Ovary (tissue), 9 donors: ENCODE results near the gene ARHGEF1. TPM values are rescaled to one million over a fixed set of nuclear protein-coding genes. Genes with fewer than 3 reads are reported as not detected.

Source experiments
- DNase-seq, 5 donors: peaks; one replicate each; pipeline ENCODE4 v3.0.0-alpha.2; 2019 to 2020
- H3K27ac ChIP-seq, 2 donors: fragments of 200-600 bp; one replicate each; pipeline versions ENCODE4 v1.5.1 to v1.8.0; 2019 to 2022
- H3K27me3 ChIP-seq: fragments of 200-600 bp; one replicate; pipeline ENCODE4 v1.8.0; 2022
- H3K36me3 ChIP-seq: fragments of 200-600 bp; sonication (generic); one replicate; pipeline ENCODE4 v1.5.1; 2019
- H3K4me1 ChIP-seq: one replicate; pipeline ENCODE4 v1.8.1; 2013; ENCODE audit warnings: mild to moderate bottlenecking, moderate library complexity; ENCODE audit not compliant: insufficient read depth
- H3K4me3 ChIP-seq: fragments of 200-600 bp; sonication (generic); one replicate; pipeline ENCODE4 v1.5.1; 2017
- H3K9me3 ChIP-seq, 2 donors: fragments of 200-600 bp in 1 of 2; sonication (generic) in 1 of 2; one replicate each; pipeline versions ENCODE4 v1.5.1 to v1.8.1; 2013 to 2019; ENCODE audit warnings: mild to moderate bottlenecking in 1 of 2, moderate library complexity in 1 of 2
- CTCF ChIP-seq, 3 donors: fragments of 450-650 bp in 2 of 3; fragments of 200-600 bp in 1 of 3; IDR thresholded peaks; one replicate each; pipeline versions ENCODE4 v1.5.1 to v1.8.0; 2016 to 2022; ENCODE audit warnings: antibody characterized with exemption in 3 of 3, mild to moderate bottlenecking in 1 of 3
- EP300 ChIP-seq: sonication (generic); formaldehyde crosslinking; IDR thresholded peaks from one replicate; pipeline ENCODE4 v1.6.1; 2017; ENCODE audit warnings: antibody characterized with exemption
- POLR2A ChIP-seq: fragments of 450-650 bp; IDR thresholded peaks from one replicate; pipeline ENCODE4 v1.6.1; 2017; ENCODE audit warnings: antibody characterized with exemption, mild to moderate bottlenecking, moderate library complexity
- WGBS, 3 donors: extraction: QIAGEN DNeasy Blood & Tissue Kit in 1 of 3; methylation state at CpG; one replicate each; pipeline versions ENCODE4 v1.1.5 to v1.1.7; 2013 to 2017; 5-methylcytosine and 5-hydroxymethylcytosine counted together
- intact Hi-C, 4 donors: fragments of 100-400 bp; cut with DNase I; formaldehyde crosslinking; loops; one replicate each; pipeline versions ENCODE4 v1.11.0 to v1.15.1; 2022 to 2023
- polyA plus RNA-seq, 2 donors: library from polyadenylated mRNA; stranded (reverse); fragments of 200-250 nt in 1 of 2; fragments of 350-450 nt in 1 of 2; fragmentation: Illumina TruSeq in 1 of 2; extraction: RNeasy Lipid Tissue Mini Kit (QIAGEN cat#74804) in 1 of 2; gene quantifications; one replicate each; pipeline ENCODE4 v1.2.3, GENCODE V29; 2013 to 2014
- total RNA-seq, 7 donors: library from RNA; depleted of rRNA in 2 of 7; stranded (reverse); fragments of >200 nt in 2 of 7; fragmentation: NEBNext Ultra II Directional in 3 of 7; extraction: Animal tissue kit (Norgen Biotek cat#: 25700) in 3 of 7; gene quantifications; one replicate each; pipeline versions ENCODE4 v1.1.0 to v1.2.4, GENCODE V29; 2016 to 2023
- donor health status: DM: no; HTN: no; CAD: no; lungs with moderate emphysema.
- donor health status: DM: no; HTN: no; CAD: no.
- donor health status: Bipolar disorder and iron deficiency.
- donor health status: DM: yes; HTN: yes; CAD: no.
- donor health status: DM: no; HTN: no; CAD: no.
- donor health status: DM: yes; HTN: yes; CAD: no.

ARHGEF1 gene
- total and polyA plus RNA-seq, 9 donors = 7.9 to 97.5 (median 56.6) TPM

- H3K27ac ChIP-seq = no peak overlapping the region
- no peaks in the 10 kb centered on the region for H3K36me3 ChIP-seq
- intact Hi-C loops = loop anchor here in 1 of 4 donors (5.0 kb wide), 1 partner anchor 95 kb away; the partner anchor contains the start of gene RABAC1
- TF ChIP-seq POLR2A (no peak), CTCF (IDR thresholded peaks at IDR 0.05) (no peak), EP300 (no peak)
- 50 to 74% (median 57%) methylated on average over 2 of the region's 2 CpGs for WGBS, 3 donors
- peaks cover 6% of the 10 kb centered on the region for H3K4me1 ChIP-seq
- H3K27me3 ChIP-seq = no peaks in the 10 kb centered on the region
- no peak overlapping the region for H3K4me3 ChIP-seq
- DNase-seq = no peak
- no peaks in the 10 kb centered on the region for H3K9me3 ChIP-seq
These were observed 20.5 kb upstream of the ARHGEF1 start for GRCh38 chr19:41862445-41862986.

- no peak for TF ChIP-seq CTCF (IDR thresholded peaks at IDR 0.05)
- no peak for TF ChIP-seq EP300
- TF ChIP-seq POLR2A = no peak
- Histone ChIP-seq H3K4me1 (peaks cover 6% of the 10 kb centered on the region), H3K27me3 (no peaks in the 10 kb centered on the region), H3K4me3 (no peak overlapping the region), H3K36me3 (no peaks in the 10 kb centered on the region), H3K27ac (no peak overlapping the region), H3K9me3 (no peaks in the 10 kb centered on the region)
- DNase-seq = no peak
- WGBS, 3 donors = 80 to 82% (median 82%) methylated on average over 11 of the region's 11 CpGs
- intact Hi-C loops = loop anchor here in 1 of 4 donors (5.0 kb wide), 1 partner anchor 94 kb away; the partner anchor contains the start of gene RABAC1
These were observed 19.6 kb upstream of the ARHGEF1 start for GRCh38 chr19:41863209-41863931.

- H3K4me1 ChIP-seq = peaks cover 6% of the 10 kb centered on the region
- no peak overlapping the region for H3K27ac ChIP-seq
- TF ChIP-seq EP300 (no peak), POLR2A (no peak), CTCF (IDR thresholded peaks at IDR 0.05) (no peak)
- H3K4me3 ChIP-seq = no peak overlapping the region
- no peak for DNase-seq
- no peaks in the 10 kb centered on the region for H3K9me3 ChIP-seq
- no peaks in the 10 kb centered on the region for H3K27me3 ChIP-seq
- WGBS, 3 donors = 71 to 79% (median 72%) methylated on average over 5 of the region's 5 CpGs
- H3K36me3 ChIP-seq = no peaks in the 10 kb centered on the region
- intact Hi-C loops = loop anchor here in 1 of 4 donors (5.0 kb wide), 1 partner anchor 93 kb away; the partner anchor contains the start of gene RABAC1
These were observed 18.6 kb upstream of the ARHGEF1 start for GRCh38 chr19:41864374-41864773.

- TF ChIP-seq POLR2A (no peak), EP300 (no peak), CTCF (IDR thresholded peaks at IDR 0.05) (no peak)
- H3K36me3 ChIP-seq = no peaks in the 10 kb centered on the region
- H3K27me3 ChIP-seq = no peaks in the 10 kb centered on the region
- WGBS, 3 donors = 91 to 92% (median 91%) methylated on average over 3 of the region's 3 CpGs
- no peaks in the 10 kb centered on the region for H3K9me3 ChIP-seq
- no peaks in the 10 kb centered on the region for H3K4me1 ChIP-seq
- no peak overlapping the region for H3K4me3 ChIP-seq
- no peak overlapping the region for H3K27ac ChIP-seq
- intact Hi-C loops = no loop called here
- DNase-seq = no peak
These were observed 16.7 kb upstream of the ARHGEF1 start for GRCh38 chr19:41866284-41866683.
